T-helper 2 cell treated with Interferon-gamma antibody and Interleukin-4, amounts not matched to agents 5 μg/mL and 100 μg/mL, for 36 hours (primary cell): Measurements from ENCODE around the gene TSTD2.
A peak's percentile ranks its signal among the peaks of the same experiment; 100 is the strongest.

ENCODE experiments used
- DNase-seq: peaks from one replicate; pipeline ENCODE4 v3.0.0; 2021; ENCODE audit warnings: low spot score
- H3K27ac Mint-ChIP-seq: one replicate; pipeline ENCODE4 v1.8.0; 2021; ENCODE audit warnings: mild to moderate bottlenecking, mixed read lengths
- H3K27me3 Mint-ChIP-seq: one replicate; pipeline ENCODE4 v1.8.0; 2021; ENCODE audit warnings: low read depth, mixed read lengths
- H3K36me3 Mint-ChIP-seq: one replicate; pipeline ENCODE4 v1.8.0; 2021; ENCODE audit warnings: low read depth, mixed read lengths
- H3K4me1 Mint-ChIP-seq: one replicate; pipeline ENCODE4 v1.8.0; 2021; ENCODE audit warnings: low read depth, mixed read lengths
- H3K4me3 Mint-ChIP-seq: one replicate; pipeline ENCODE4 v1.8.0; 2022; ENCODE audit warnings: mild to moderate bottlenecking, moderate library complexity, mixed read lengths
- H3K9me3 Mint-ChIP-seq: one replicate; pipeline ENCODE4 v1.8.0; 2021; ENCODE audit warnings: mixed read lengths

The TSTD2 gene

GRCh38 chr9:97632985-97633858 lies at the start of gene TSTD2, which contains the start of gene NCBP1:
TSS of gene TSTD2 (minus strand) at chr9:97633368. CDS start at chr9:97627562, 5,806 bp downstream.
TSS of gene NCBP1 (plus strand) at chr9:97633821. CDS start at chr9:97633882, 61 bp downstream.
- Mint-ChIP-seq H3K4me3 (peak within 1 kb of the TSS; percentile 95), H3K27ac (peak within 1 kb of the TSS; percentile 99), H3K36me3 (peaks cover 14% of the 10 kb centered on the region), H3K4me1 (peaks cover 40% of the 10 kb centered on the region), H3K9me3 (no peaks in the 10 kb centered on the region), H3K27me3 (no peaks in the 10 kb centered on the region)
- DNase-seq: peak; percentile 97

DNA sequence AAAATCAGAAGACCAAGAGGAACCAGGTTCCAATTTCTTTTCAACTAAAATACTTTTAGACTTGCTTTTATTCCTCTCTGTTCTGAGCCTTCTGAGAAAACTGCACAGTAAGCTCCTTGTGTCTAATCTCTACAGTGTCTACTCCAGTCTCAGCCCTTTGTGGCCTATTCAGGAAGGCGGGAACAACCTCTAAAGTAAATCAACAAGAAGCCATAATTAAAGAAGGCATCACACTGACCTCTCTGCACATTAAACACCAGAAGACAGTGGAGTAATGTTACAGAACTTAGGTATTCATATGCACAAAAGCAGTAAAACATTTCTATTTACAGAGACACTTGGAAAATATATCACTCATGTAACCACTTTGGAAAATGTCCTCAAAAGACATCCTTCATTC lies 49.1 kb upstream of the TSTD2 start:
- Mint-ChIP-seq H3K9me3 (no peaks in the 10 kb centered on the region), H3K36me3 (peaks cover 35% of the 10 kb centered on the region), H3K27ac (no peak overlapping the region), H3K4me3 (no peak overlapping the region), H3K4me1 (peaks cover 3% of the 10 kb centered on the region), H3K27me3 (no peaks in the 10 kb centered on the region)
- DNase-seq: no peak

- Mint-ChIP-seq H3K27me3 (no peaks in the 10 kb centered on the region), H3K36me3 (peaks cover 43% of the 10 kb centered on the region), H3K4me3 (no peak overlapping the region), H3K4me1 (peaks cover 3% of the 10 kb centered on the region), H3K9me3 (no peaks in the 10 kb centered on the region), H3K27ac (no peak overlapping the region)
- DNase-seq: no peak
Measured at GRCh38 chr9:97675655-97676054, 42.5 kb upstream of the TSTD2 start.

- DNase-seq: no peak
- Mint-ChIP-seq H3K9me3 (no peaks in the 10 kb centered on the region), H3K27me3 (no peaks in the 10 kb centered on the region), H3K4me3 (no peak overlapping the region), H3K36me3 (peaks cover 59% of the 10 kb centered on the region), H3K27ac (no peak overlapping the region), H3K4me1 (peaks cover 3% of the 10 kb centered on the region)
Measured at GRCh38 chr9:97673922-97674321, 40.8 kb upstream of the TSTD2 start.

DNA sequence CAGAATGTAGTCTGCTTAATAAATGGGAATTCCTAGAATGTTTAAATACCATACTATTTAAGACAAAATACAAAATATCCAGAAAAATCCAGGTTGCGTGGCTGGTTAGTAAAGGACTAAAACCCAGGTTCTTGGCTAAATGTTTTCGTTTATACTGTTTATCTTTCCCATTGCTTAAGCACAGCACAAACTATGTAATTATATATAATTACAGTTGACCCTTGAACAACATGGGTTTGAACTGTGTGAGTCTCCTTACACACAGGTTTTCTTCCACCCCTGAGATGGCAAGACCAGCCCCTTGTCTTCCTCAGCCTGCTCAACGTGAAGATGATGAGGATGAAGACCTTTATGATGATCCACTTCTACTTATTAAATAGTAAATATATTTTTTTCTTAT lies 39.2 kb upstream of the TSTD2 start:
- Mint-ChIP-seq H3K9me3 (no peaks in the 10 kb centered on the region), H3K4me1 (no peaks in the 10 kb centered on the region), H3K27ac (no peak overlapping the region), H3K27me3 (no peaks in the 10 kb centered on the region), H3K36me3 (peaks cover 60% of the 10 kb centered on the region), H3K4me3 (no peak overlapping the region)
- DNase-seq: no peak

DNA sequence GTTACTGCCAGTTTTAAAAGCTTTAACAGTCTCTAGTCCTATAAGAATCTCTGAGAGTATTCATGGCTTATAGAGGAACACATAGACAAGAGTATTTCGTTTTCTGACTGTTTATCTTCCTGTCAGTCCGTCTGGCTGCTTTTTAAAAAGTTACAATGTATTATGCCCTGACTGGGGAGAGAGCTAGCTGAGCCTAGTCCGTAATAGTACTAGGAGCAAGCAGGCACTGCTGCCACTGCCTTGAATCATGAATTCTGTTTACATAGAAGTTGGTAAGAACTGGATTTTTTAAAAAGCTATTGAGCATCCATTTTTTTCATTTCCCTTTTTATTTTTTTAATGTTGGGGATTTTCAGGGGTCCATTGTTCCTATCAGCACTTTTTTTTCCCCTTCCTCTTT lies 37.4 kb upstream of the TSTD2 start:
- H3K36me3 Mint-ChIP-seq: peaks cover 70% of the 10 kb centered on the region
- H3K27me3 Mint-ChIP-seq: no peaks in the 10 kb centered on the region
- DNase-seq: no peak
- H3K4me1 Mint-ChIP-seq: peaks cover 12% of the 10 kb centered on the region
- no peak overlapping the region for H3K4me3 Mint-ChIP-seq
- no peak overlapping the region for H3K27ac Mint-ChIP-seq
- H3K9me3 Mint-ChIP-seq: no peaks in the 10 kb centered on the region

DNA sequence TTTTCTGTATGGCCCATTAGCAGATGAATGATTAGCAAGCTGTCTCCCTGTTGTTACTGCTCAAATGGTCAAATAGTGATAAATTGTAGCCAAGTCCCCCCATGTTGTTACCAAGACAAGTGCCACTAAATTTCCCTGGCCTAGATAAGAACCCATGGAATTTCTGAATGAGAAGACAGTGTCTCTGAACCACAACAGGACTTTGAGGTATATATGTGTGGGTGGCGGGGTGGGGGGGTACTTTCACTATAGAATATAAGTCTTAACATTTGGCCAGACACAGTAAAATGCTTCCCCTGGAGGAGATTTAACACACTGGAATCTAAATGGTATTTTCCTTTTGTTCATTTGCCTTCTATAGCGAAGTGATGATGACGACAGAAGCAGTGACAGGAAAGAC lies 35.3 kb upstream of the TSTD2 start:
- Mint-ChIP-seq H3K4me1 (peaks cover 12% of the 10 kb centered on the region), H3K27ac (no peak overlapping the region), H3K36me3 (peaks cover 69% of the 10 kb centered on the region), H3K4me3 (no peak overlapping the region), H3K9me3 (no peaks in the 10 kb centered on the region), H3K27me3 (no peaks in the 10 kb centered on the region)
- DNase-seq: no peak

- Mint-ChIP-seq H3K9me3 (no peaks in the 10 kb centered on the region), H3K27ac (no peak overlapping the region), H3K27me3 (no peaks in the 10 kb centered on the region), H3K4me3 (no peak overlapping the region), H3K4me1 (peaks cover 12% of the 10 kb centered on the region), H3K36me3 (peaks cover 72% of the 10 kb centered on the region)
- DNase-seq: no peak
Measured at GRCh38 chr9:97666907-97667686, 33.9 kb upstream of the TSTD2 start.

DNA sequence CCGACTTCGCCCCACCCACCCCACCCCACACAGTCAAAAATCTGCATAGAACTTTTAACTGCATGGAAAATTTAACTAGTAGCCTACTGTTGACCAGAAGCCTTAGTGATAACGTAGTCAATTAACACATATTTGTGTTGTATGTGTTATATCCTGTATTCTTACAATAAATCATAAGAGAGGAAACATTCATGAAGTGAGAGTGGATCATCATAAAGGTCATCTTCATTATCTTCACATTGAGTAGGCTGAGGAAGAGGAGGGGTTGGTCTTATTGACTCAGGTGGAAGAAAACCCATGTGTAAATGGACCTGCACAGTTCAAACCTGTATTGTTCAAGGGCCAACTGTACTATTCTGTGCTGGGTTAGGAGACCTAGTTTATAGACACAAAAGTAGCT lies 32.6 kb upstream of the TSTD2 start:
- H3K4me3 Mint-ChIP-seq: no peak overlapping the region
- no peaks in the 10 kb centered on the region for H3K27me3 Mint-ChIP-seq
- peaks cover 12% of the 10 kb centered on the region for H3K4me1 Mint-ChIP-seq
- peaks cover 71% of the 10 kb centered on the region for H3K36me3 Mint-ChIP-seq
- H3K27ac Mint-ChIP-seq: no peak overlapping the region
- no peaks in the 10 kb centered on the region for H3K9me3 Mint-ChIP-seq
- no peak for DNase-seq

- Mint-ChIP-seq H3K4me3 (no peak overlapping the region), H3K36me3 (peaks cover 73% of the 10 kb centered on the region), H3K9me3 (no peaks in the 10 kb centered on the region), H3K4me1 (peaks cover 6% of the 10 kb centered on the region), H3K27me3 (no peaks in the 10 kb centered on the region), H3K27ac (peak overlapping the region; percentile 26)
- DNase-seq: no peak
Measured at GRCh38 chr9:97660847-97661246, 27.7 kb upstream of the TSTD2 start.

- no peak overlapping the region for H3K27ac Mint-ChIP-seq
- no peak for DNase-seq
- H3K9me3 Mint-ChIP-seq: no peaks in the 10 kb centered on the region
- H3K4me1 Mint-ChIP-seq: peaks cover 4% of the 10 kb centered on the region
- no peak overlapping the region for H3K4me3 Mint-ChIP-seq
- H3K27me3 Mint-ChIP-seq: no peaks in the 10 kb centered on the region
- peaks cover 76% of the 10 kb centered on the region for H3K36me3 Mint-ChIP-seq
Measured at GRCh38 chr9:97660340-97660739, 27.2 kb upstream of the TSTD2 start.

DNA sequence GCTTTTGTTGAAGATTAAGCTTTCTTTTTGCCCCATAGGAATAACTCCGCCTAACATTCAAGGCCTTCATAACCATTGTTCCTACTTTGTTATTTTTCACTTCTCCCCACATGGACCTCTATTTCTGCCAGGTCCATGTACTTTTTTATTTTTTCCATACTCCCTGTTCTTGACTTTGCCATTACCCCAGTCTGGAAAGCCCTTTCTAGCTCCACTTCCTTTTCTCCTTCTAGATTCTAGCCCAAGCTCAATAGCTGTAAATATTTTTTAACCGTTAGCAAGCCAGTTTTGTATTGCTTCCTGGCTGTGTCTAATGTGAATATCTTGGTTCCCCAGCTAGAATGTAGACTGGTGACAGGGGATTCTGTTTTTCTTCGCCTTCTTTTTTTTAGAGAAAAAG lies 26.6 kb upstream of the TSTD2 start:
- Mint-ChIP-seq H3K36me3 (peaks cover 74% of the 10 kb centered on the region), H3K27me3 (no peaks in the 10 kb centered on the region), H3K9me3 (no peaks in the 10 kb centered on the region), H3K4me1 (peaks cover 4% of the 10 kb centered on the region), H3K27ac (peak overlapping the region; percentile 5), H3K4me3 (no peak overlapping the region)
- DNase-seq: no peak

DNA sequence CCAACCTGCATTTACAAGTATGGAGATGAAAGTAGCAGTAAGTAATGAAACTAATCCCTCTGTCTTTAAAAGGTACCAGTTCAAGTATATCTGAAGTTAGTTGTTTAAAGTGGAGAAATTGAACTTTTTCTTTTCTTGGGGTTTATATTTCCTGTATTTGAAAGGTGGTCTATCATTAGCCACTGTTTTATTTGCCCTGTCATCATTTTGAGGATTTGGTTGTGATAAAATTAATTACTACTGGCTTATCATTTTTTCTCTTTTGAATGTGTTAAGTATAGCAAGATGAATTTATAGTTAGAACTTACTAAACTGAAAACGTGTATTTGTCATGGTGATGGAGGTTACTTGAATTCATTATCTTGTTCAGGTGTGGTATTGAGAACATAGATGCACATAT lies 25.5 kb upstream of the TSTD2 start:
- no peak for DNase-seq
- Mint-ChIP-seq H3K27ac (no peak overlapping the region), H3K36me3 (peaks cover 75% of the 10 kb centered on the region)

GRCh38 chr9:97651646-97652045 lies 18.5 kb upstream of the TSTD2 start:
- Mint-ChIP-seq H3K4me1 (peaks cover 12% of the 10 kb centered on the region), H3K27ac (peak overlapping the region; percentile 41), H3K9me3 (no peaks in the 10 kb centered on the region), H3K4me3 (no peak overlapping the region), H3K27me3 (no peaks in the 10 kb centered on the region), H3K36me3 (peaks cover 61% of the 10 kb centered on the region)
- DNase-seq: no peak

More for the DNA sequence above, 25.5 kb upstream of the TSTD2 start:
- H3K27me3 Mint-ChIP-seq: no peaks in the 10 kb centered on the region
- no peaks in the 10 kb centered on the region for H3K9me3 Mint-ChIP-seq
- H3K4me3 Mint-ChIP-seq: no peak overlapping the region
- peaks cover 4% of the 10 kb centered on the region for H3K4me1 Mint-ChIP-seq
